SK-N-SH (cell line): ENCODE data around the gene LIX1. TPM values are rescaled to one million over a fixed set of nuclear protein-coding genes. Genes with fewer than 3 reads are reported as not detected.

Experiments
- CTCF ChIA-PET: fragments of 300-600, 350-600 bp; formaldehyde crosslinking; extraction: SDS; loops from one replicate; lab custom pipeline; 2021; lab: Yijun Ruan, JAX
- POLR2A ChIA-PET: fragments of 350-600 bp; sonication (Branson Sonifier 250); formaldehyde crosslinking; extraction: SDS; loops from one replicate; lab custom pipeline; 2020; ENCODE audit warnings: antibody characterized with exemption, inconsistent platforms; lab: Yijun Ruan, JAX
- DNase-seq: peaks from one replicate; pipeline ENCODE4 v3.0.0; 2012
- H2AFZ ChIP-seq: fragments of 200-600 bp; sonication (generic); 2 replicates; pipeline ENCODE4 v1.8.1; 2016; ENCODE audit warnings: antibody characterized with exemption, mild to moderate bottlenecking, low read depth
- H3F3A ChIP-seq: fragments of 200-600 bp; sonication (generic); replicated peaks from 2 replicates; pipeline ENCODE3; 2016; ENCODE audit warnings: antibody characterized with exemption, mild to moderate bottlenecking; ENCODE audit not compliant: insufficient read depth
- H3K27ac ChIP-seq, 2 experiments: fragments of 200-500 bp in 1 of 2; fragments of 200-600 bp in 1 of 2; sonication (Bioruptor generic) in 1 of 2; sonication (generic), shearing (Covaris generic) in 1 of 2; 2 replicates each; pipeline versions ENCODE4 v1.5.1 to v1.6.1; 2014 to 2016; ENCODE audit warnings: low read depth in 2 of 2, inconsistent platforms in 1 of 2, low read length in 1 of 2, mild to moderate bottlenecking in 1 of 2, mixed read lengths in 1 of 2
- H3K27me3 ChIP-seq: fragments of 200-600 bp; sonication (generic), shearing (Covaris generic); 2 replicates; pipeline ENCODE4 v1.6.1; 2016; ENCODE audit warnings: mixed run types; ENCODE audit not compliant: insufficient read depth
- H3K36me3 ChIP-seq, 2 experiments: fragments of 200-500 bp in 1 of 2; fragments of 200-600 bp in 1 of 2; sonication (Bioruptor generic) in 1 of 2; sonication (generic) in 1 of 2; replicated peaks in 1 of 2; 2 replicates each; pipeline versions ENCODE3 to v1.5.1; 2014 to 2016; ENCODE audit warnings: low read length in 1 of 2, mild to moderate bottlenecking in 1 of 2; ENCODE audit not compliant: insufficient read depth in 2 of 2, control insufficient read depth in 1 of 2
- H3K4me1 ChIP-seq, 2 experiments: fragments of 200-500 bp in 1 of 2; fragments of 200-600 bp in 1 of 2; sonication (Bioruptor generic) in 1 of 2; sonication (generic), shearing (Covaris generic) in 1 of 2; 2 replicates each; pipeline versions ENCODE4 v1.5.1 to v1.6.1; 2014 to 2016; ENCODE audit warnings: low read depth in 1 of 2, low read length in 1 of 2, mixed run types in 1 of 2; ENCODE audit not compliant: insufficient read depth in 2 of 2, control insufficient read depth in 1 of 2
- H3K4me2 ChIP-seq: fragments of 200-600 bp; sonication (generic), shearing (Covaris generic); 2 replicates; pipeline ENCODE4 v1.6.1; 2017; ENCODE audit warnings: mixed run types
- H3K4me3 ChIP-seq, 2 experiments: fragments of 200-500 bp in 1 of 2; fragments of 200-600 bp in 1 of 2; sonication (Bioruptor generic) in 1 of 2; sonication (generic), shearing (Covaris generic) in 1 of 2; 2 replicates each; pipeline versions ENCODE4 v1.5.1 to v1.8.1; 2014 to 2016; ENCODE audit warnings: low read depth in 2 of 2, inconsistent platforms in 1 of 2, low read length in 1 of 2, mild to moderate bottlenecking in 1 of 2, mixed read lengths in 1 of 2, moderate library complexity in 1 of 2
- H3K79me2 ChIP-seq: fragments of 200-600 bp; sonication (generic); 2 replicates; pipeline ENCODE4 v1.8.1; 2017; ENCODE audit warnings: mild to moderate bottlenecking; ENCODE audit not compliant: insufficient read depth
- H3K9ac ChIP-seq: fragments of 200-600 bp; sonication (generic); 2 replicates; pipeline ENCODE4 v1.6.1; 2017; ENCODE audit warnings: mixed run types
- H3K9me2 ChIP-seq: fragments of 200-600 bp; sonication (generic); 2 replicates; pipeline ENCODE4 v1.6.1; 2017; ENCODE audit warnings: mixed run types
- H3K9me3 ChIP-seq: fragments of 200-600 bp; sonication (generic); 2 replicates; pipeline ENCODE4 v1.6.1; 2017; ENCODE audit warnings: mixed run types, mild to moderate bottlenecking, moderate library complexity
- H4K20me1 ChIP-seq: fragments of 200-600 bp; sonication (generic); 2 replicates; pipeline ENCODE4 v1.6.1; 2017; ENCODE audit warnings: mild to moderate bottlenecking, mixed run types; ENCODE audit not compliant: insufficient read depth
- EZH2phosphoT487 ChIP-seq: fragments of 200-600 bp; sonication (generic); IDR thresholded peaks from 2 replicates; pipeline ENCODE4 v1.6.1; 2017; ENCODE audit warnings: low read depth, mixed run types, mild to moderate bottlenecking, antibody characterized with exemption, moderate library complexity, borderline replicate concordance
- FOSL2 ChIP-seq: IDR thresholded peaks from 2 replicates; pipeline ENCODE4 v1.4.0; 2012; ENCODE audit warnings: low read depth, mild to moderate bottlenecking, moderate library complexity, borderline replicate concordance
- FOXJ3 ChIP-seq: sonication (generic); formaldehyde crosslinking; IDR thresholded peaks from 2 replicates; pipeline ENCODE4 v1.5.1; 2020; ENCODE audit warnings: mild to moderate bottlenecking, missing genetic modification reagents
- GATA2 ChIP-seq: sonication (generic); formaldehyde crosslinking; IDR thresholded peaks from 2 replicates; pipeline ENCODE4 v1.5.0; 2020; ENCODE audit warnings: mild to moderate bottlenecking, missing genetic modification reagents
- JUND ChIP-seq: IDR thresholded peaks from 2 replicates; pipeline ENCODE4 v1.4.0; 2012
- MEF2A ChIP-seq: IDR thresholded peaks from 2 replicates; pipeline ENCODE4 v1.4.0; 2012; ENCODE audit warnings: low read depth, borderline replicate concordance
- NFIC ChIP-seq: IDR thresholded peaks from 2 replicates; pipeline ENCODE4 v1.4.0; 2012; ENCODE audit warnings: borderline replicate concordance
- PBX3 ChIP-seq: IDR thresholded peaks from 2 replicates; pipeline ENCODE4; 2012
- POLR2AphosphoS5 ChIP-seq: IDR thresholded peaks from 2 replicates; pipeline ENCODE4 v1.6.1; 2012; ENCODE audit warnings: low read depth, low read length
- RCOR1 ChIP-seq: fragments of 150-350 bp; IDR thresholded peaks from 2 replicates; pipeline ENCODE4 v1.6.1; 2017; ENCODE audit warnings: antibody characterized with exemption, low read length
- SIN3A ChIP-seq: IDR thresholded peaks from 2 replicates; pipeline ENCODE4 v1.6.1; 2012; ENCODE audit warnings: low read depth, mild to moderate bottlenecking, low read length, moderate library complexity, borderline replicate concordance
- SMC3 ChIP-seq: IDR thresholded peaks from 2 replicates; pipeline ENCODE4 v1.6.1; 2012; ENCODE audit warnings: low read depth, low read length, improper control_type of control experiment
- YY1 ChIP-seq: IDR thresholded peaks from 2 replicates; pipeline ENCODE4 v1.4.0; 2012; ENCODE audit warnings: low read depth, mild to moderate bottlenecking
- WGBS: methylation state at CpG from one replicate; pipeline ENCODE4 v1.1.6; 2017; ENCODE audit warnings: low lambda C conversion rate; 5-methylcytosine and 5-hydroxymethylcytosine counted together
- polyA plus RNA-seq, 3 experiments: library from polyadenylated mRNA; depleted of rRNA; stranded (reverse); fragments of >200 nt; gene quantifications; 2 replicates each; pipeline ENCODE4 v1.2.3, GENCODE V29; 2012
- TF ChIP-seq, protein P1 (sequence below): fragments of 150-350 bp; IDR thresholded peaks from 2 replicates; pipeline ENCODE4 v1.6.1; 2017; ENCODE audit warnings: antibody characterized with exemption, low read length, low read depth, borderline replicate concordance
- TF ChIP-seq, protein P2 (sequence below): fragments of 200-600 bp; sonication (generic); IDR thresholded peaks from 2 replicates; pipeline ENCODE4 v1.6.1; 2017; ENCODE audit warnings: antibody characterized with exemption, mild to moderate bottlenecking, moderate library complexity
- TF ChIP-seq, protein P3 (sequence below): IDR thresholded peaks from 2 replicates; pipeline ENCODE4 v1.4.0; 2012; ENCODE audit warnings: low read depth, borderline replicate concordance

The LIX1 gene
- polyA plus RNA-seq, 1 of the 3 experiments (the other 2 are of a cell fraction) = not detected

DNA sequence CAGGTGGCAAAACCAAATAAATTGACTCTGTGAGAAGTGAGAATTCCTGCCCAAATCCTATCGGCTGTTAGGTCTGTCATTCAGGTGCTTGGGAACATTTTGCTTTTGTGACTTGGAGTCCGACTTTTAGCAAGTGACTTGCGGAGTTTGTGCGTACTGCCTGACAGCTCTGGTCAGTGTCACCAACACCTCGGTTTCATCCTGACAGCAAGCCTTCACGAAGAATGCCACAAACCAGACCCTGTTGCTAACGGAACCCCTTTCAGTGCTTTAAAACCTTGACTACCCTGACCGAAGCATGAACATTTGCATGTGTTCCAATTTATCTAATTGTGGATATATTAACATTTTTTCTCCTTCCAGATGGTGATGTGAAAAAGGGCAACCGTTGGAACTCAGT, 26.5 kb downstream of the LIX1 start:
- CTCF ChIA-PET = interaction anchor here (0.7 to 2.3 kb wide), 3 partner anchors 10 to 363 kb away, joined by 3 to 7 read pairs (median 3); no protein-coding TSS in a partner anchor
- TF ChIP-seq, protein P1, sequence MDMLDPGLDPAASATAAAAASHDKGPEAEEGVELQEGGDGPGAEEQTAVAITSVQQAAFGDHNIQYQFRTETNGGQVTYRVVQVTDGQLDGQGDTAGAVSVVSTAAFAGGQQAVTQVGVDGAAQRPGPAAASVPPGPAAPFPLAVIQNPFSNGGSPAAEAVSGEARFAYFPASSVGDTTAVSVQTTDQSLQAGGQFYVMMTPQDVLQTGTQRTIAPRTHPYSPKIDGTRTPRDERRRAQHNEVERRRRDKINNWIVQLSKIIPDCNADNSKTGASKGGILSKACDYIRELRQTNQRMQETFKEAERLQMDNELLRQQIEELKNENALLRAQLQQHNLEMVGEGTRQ = no peak
- TF ChIP-seq, protein P2, sequence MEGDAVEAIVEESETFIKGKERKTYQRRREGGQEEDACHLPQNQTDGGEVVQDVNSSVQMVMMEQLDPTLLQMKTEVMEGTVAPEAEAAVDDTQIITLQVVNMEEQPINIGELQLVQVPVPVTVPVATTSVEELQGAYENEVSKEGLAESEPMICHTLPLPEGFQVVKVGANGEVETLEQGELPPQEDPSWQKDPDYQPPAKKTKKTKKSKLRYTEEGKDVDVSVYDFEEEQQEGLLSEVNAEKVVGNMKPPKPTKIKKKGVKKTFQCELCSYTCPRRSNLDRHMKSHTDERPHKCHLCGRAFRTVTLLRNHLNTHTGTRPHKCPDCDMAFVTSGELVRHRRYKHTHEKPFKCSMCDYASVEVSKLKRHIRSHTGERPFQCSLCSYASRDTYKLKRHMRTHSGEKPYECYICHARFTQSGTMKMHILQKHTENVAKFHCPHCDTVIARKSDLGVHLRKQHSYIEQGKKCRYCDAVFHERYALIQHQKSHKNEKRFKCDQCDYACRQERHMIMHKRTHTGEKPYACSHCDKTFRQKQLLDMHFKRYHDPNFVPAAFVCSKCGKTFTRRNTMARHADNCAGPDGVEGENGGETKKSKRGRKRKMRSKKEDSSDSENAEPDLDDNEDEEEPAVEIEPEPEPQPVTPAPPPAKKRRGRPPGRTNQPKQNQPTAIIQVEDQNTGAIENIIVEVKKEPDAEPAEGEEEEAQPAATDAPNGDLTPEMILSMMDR = no peak
- TF ChIP-seq, protein P3, sequence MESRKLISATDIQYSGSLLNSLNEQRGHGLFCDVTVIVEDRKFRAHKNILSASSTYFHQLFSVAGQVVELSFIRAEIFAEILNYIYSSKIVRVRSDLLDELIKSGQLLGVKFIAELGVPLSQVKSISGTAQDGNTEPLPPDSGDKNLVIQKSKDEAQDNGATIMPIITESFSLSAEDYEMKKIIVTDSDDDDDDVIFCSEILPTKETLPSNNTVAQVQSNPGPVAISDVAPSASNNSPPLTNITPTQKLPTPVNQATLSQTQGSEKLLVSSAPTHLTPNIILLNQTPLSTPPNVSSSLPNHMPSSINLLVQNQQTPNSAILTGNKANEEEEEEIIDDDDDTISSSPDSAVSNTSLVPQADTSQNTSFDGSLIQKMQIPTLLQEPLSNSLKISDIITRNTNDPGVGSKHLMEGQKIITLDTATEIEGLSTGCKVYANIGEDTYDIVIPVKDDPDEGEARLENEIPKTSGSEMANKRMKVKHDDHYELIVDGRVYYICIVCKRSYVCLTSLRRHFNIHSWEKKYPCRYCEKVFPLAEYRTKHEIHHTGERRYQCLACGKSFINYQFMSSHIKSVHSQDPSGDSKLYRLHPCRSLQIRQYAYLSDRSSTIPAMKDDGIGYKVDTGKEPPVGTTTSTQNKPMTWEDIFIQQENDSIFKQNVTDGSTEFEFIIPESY = no peak
- TF ChIP-seq POLR2AphosphoS5 (no peak), NFIC (no peak), SIN3A (no peak), MEF2A (no peak), SMC3 (no peak), JUND (no peak), RCOR1 (no peak), PBX3 (no peak), EZH2phosphoT487 (no peak), GATA2 (CRISPR knock-in tag) (no peak), FOXJ3 (CRISPR knock-in tag) (no peak), FOSL2 (no peak), YY1 (no peak)
- TF ChIP-seq, all 33 proteins: peak for 0
- no peak overlapping the region for H2AFZ ChIP-seq

More for the DNA sequence above, 26.5 kb downstream of the LIX1 start:
- Histone ChIP-seq H3K4me2 (no peak overlapping the region), H3K9me2 (no peaks in the 10 kb centered on the region), H3K9ac (no peak overlapping the region), H3K27ac (no peak overlapping the region), H3K27me3 (no peaks in the 10 kb centered on the region), H3K79me2 (no peaks in the 10 kb centered on the region), H3K9me3 (no peaks in the 10 kb centered on the region), H4K20me1 (no peaks in the 10 kb centered on the region), H3K36me3 (no peaks in the 10 kb centered on the region), H3F3A (no peaks in the 10 kb centered on the region), H3K4me1 (peaks cover 0 to 5% of the 10 kb centered on the region in 2 experiments; a peak in 1 of 4 replicates), H3K4me3 (no peak overlapping the region)
- no peak for DNase-seq
- WGBS = 77% methylated on average over 7 of the region's 9 CpGs
- POLR2A ChIA-PET = no interaction called here
